ENCODE results near the gene GALNT2. TPM values are rescaled to one million over a fixed set of nuclear protein-coding genes. Genes with fewer than 3 reads are reported as not detected.

Gene GALNT2
- total and polyA plus RNA-seq, 2 experiments from 2014 or later, result 17.8 to 48.3 TPM

DNA sequence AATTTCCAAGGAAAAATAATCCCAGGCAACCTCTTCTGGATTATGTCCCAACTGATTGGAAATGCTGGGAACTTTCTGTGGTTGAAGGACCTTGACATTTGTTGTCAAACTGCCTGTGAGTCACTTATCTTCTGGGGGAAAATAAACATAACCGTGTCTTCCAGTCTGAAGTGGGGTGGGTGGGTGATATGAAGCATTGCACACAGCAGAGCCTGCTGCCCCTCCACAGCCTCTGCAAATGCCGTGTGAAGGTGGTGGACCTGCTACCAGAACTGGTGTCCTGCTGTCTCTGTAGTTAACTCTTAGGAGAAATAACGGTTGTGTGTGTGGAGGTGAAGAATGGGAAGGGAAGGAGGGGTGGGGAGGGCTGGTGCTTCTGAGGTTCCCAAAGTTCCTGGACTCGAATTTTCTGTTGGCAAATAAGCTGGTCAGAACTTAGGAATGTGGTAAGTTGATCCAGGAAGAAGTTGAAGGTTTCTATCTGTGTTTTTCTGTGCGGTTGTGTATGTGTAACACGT, 23.2 kb downstream of the GALNT2 start (continued):
- TF ChIP-seq, protein P1, sequence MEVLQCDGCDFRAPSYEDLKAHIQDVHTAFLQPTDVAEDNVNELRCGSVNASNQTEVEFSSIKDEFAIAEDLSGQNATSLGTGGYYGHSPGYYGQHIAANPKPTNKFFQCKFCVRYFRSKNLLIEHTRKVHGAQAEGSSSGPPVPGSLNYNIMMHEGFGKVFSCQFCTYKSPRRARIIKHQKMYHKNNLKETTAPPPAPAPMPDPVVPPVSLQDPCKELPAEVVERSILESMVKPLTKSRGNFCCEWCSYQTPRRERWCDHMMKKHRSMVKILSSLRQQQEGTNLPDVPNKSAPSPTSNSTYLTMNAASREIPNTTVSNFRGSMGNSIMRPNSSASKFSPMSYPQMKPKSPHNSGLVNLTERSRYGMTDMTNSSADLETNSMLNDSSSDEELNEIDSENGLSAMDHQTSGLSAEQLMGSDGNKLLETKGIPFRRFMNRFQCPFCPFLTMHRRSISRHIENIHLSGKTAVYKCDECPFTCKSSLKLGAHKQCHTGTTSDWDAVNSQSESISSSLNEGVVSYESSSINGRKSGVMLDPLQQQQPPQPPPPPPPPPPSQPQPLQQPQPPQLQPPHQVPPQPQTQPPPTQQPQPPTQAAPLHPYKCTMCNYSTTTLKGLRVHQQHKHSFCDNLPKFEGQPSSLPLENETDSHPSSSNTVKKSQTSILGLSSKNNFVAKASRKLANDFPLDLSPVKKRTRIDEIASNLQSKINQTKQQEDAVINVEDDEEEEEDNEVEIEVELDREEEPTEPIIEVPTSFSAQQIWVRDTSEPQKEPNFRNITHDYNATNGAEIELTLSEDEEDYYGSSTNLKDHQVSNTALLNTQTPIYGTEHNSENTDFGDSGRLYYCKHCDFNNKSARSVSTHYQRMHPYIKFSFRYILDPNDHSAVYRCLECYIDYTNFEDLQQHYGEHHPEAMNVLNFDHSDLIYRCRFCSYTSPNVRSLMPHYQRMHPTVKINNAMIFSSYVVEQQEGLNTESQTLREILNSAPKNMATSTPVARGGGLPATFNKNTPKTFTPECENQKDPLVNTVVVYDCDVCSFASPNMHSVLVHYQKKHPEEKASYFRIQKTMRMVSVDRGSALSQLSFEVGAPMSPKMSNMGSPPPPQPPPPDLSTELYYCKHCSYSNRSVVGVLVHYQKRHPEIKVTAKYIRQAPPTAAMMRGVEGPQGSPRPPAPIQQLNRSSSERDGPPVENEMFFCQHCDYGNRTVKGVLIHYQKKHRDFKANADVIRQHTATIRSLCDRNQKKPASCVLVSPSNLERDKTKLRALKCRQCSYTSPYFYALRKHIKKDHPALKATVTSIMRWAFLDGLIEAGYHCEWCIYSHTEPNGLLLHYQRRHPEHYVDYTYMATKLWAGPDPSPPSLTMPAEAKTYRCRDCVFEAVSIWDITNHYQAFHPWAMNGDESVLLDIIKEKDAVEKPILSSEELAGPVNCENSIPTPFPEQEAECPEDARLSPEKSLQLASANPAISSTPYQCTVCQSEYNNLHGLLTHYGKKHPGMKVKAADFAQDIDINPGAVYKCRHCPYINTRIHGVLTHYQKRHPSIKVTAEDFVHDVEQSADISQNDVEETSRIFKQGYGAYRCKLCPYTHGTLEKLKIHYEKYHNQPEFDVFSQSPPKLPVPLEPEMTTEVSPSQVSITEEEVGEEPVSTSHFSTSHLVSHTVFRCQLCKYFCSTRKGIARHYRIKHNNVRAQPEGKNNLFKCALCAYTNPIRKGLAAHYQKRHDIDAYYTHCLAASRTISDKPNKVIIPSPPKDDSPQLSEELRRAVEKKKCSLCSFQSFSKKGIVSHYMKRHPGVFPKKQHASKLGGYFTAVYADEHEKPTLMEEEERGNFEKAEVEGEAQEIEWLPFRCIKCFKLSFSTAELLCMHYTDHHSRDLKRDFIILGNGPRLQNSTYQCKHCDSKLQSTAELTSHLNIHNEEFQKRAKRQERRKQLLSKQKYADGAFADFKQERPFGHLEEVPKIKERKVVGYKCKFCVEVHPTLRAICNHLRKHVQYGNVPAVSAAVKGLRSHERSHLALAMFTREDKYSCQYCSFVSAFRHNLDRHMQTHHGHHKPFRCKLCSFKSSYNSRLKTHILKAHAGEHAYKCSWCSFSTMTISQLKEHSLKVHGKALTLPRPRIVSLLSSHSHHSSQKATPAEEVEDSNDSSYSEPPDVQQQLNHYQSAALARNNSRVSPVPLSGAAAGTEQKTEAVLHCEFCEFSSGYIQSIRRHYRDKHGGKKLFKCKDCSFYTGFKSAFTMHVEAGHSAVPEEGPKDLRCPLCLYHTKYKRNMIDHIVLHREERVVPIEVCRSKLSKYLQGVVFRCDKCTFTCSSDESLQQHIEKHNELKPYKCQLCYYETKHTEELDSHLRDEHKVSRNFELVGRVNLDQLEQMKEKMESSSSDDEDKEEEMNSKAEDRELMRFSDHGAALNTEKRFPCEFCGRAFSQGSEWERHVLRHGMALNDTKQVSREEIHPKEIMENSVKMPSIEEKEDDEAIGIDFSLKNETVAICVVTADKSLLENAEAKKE (CRISPR knock-in tag; IDR thresholded peaks at IDR 0.05), result no peak
- TF ChIP-seq EZH2phosphoT487 (IDR thresholded peaks at IDR 0.05; ENCODE audit: unreplicated experiment), result no peak
- TF ChIP-seq, protein P2, sequence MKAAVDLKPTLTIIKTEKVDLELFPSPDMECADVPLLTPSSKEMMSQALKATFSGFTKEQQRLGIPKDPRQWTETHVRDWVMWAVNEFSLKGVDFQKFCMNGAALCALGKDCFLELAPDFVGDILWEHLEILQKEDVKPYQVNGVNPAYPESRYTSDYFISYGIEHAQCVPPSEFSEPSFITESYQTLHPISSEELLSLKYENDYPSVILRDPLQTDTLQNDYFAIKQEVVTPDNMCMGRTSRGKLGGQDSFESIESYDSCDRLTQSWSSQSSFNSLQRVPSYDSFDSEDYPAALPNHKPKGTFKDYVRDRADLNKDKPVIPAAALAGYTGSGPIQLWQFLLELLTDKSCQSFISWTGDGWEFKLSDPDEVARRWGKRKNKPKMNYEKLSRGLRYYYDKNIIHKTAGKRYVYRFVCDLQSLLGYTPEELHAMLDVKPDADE (IDR thresholded peaks at IDR 0.05), result no peak
- TF ChIP-seq EZH2 (IDR thresholded peaks at IDR 0.05; ENCODE audit: low read depth, unreplicated experiment), result no peak
- no peak for TF ChIP-seq NANOG (IDR thresholded peaks at IDR 0.05; ENCODE audit: borderline replicate concordance)
- TF ChIP-seq, protein P3, sequence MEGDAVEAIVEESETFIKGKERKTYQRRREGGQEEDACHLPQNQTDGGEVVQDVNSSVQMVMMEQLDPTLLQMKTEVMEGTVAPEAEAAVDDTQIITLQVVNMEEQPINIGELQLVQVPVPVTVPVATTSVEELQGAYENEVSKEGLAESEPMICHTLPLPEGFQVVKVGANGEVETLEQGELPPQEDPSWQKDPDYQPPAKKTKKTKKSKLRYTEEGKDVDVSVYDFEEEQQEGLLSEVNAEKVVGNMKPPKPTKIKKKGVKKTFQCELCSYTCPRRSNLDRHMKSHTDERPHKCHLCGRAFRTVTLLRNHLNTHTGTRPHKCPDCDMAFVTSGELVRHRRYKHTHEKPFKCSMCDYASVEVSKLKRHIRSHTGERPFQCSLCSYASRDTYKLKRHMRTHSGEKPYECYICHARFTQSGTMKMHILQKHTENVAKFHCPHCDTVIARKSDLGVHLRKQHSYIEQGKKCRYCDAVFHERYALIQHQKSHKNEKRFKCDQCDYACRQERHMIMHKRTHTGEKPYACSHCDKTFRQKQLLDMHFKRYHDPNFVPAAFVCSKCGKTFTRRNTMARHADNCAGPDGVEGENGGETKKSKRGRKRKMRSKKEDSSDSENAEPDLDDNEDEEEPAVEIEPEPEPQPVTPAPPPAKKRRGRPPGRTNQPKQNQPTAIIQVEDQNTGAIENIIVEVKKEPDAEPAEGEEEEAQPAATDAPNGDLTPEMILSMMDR (conservative IDR thresholded peaks at IDR 0.05; ENCODE audit: low read depth in 2 of 2), result no peak

Measured in GM23338 (cell line).